Neural progenitor cell (in vitro differentiated cells): Measurements from ENCODE around the gene PTPRG.

Source experiments
- EZH2 ChIP-seq: fragments of 200-600 bp; sonication (generic); IDR thresholded peaks from 2 replicates; pipeline ENCODE4 v1.6.1; 2017; ENCODE audit warnings: antibody characterized with exemption, mild to moderate bottlenecking, moderate library complexity
- EZH2phosphoT487 ChIP-seq: fragments of 200-600 bp; sonication (generic); IDR thresholded peaks from 2 replicates; pipeline ENCODE4 v1.6.1; 2017; ENCODE audit warnings: antibody characterized with exemption

DNA sequence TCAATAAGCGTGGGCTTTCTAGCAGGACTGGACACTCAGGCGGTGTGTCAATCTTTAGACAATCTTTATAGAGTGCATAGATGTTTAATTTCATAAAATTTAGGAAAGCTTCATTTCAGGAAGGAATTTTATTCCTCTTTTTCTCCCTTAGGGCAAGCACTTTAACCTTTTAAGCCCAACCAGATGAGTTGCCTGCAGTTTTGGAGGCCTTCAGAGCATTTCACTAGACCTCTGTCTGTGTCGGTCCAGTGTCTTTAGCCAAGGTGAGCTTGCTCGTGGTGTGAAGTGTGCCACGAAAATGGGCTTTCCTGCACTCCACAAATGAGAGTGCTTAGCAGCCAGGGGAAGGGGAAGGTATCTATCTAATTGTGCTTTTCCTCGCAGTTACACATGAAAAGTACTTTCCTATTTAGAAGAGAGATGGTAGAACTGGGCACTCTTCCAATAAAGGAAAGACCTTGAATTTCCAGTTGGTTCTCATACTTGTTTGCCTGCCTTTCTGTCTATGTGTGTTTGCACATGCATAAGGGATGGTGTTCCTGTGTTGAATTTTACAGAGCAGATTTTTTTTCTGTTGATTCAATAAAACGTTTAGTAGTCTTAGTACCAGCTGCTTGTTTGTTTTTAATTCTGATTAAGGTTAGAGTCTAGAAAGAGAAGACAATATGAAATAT is 758.3 kb downstream of the PTPRG start:
- TF ChIP-seq EZH2phosphoT487 (no peak), EZH2 (no peak)
